IPS-NIHi7 (cell line): ENCODE results near the gene THY1.
"Not testable (repeated sequence)": the region's sequence is repeated elsewhere in the genome, so short reads cannot be mapped to it uniquely, and the experiment has no call there.

Experiments
- DNase-seq: peaks from one replicate; pipeline ENCODE4 v3.0.0; 2012; ENCODE audit warnings: mixed read lengths; ENCODE audit errors: extremely low spot score

The THY1 gene

GRCh38 chr11:119418759-119419158 lies 4.2 kb downstream of the THY1 start:
- no peak for DNase-seq

GRCh38 chr11:119417726-119418540 lies 5.0 kb downstream of the THY1 start:
- peak; percentile 15 for DNase-seq

- peak; percentile 41 for DNase-seq
Measured at GRCh38 chr11:119416606-119417580, 6.1 kb downstream of the THY1 start.

GRCh38 chr11:119415966-119416365 lies 7.0 kb downstream of the THY1 start:
- DNase-seq = peak; percentile 10

- DNase-seq = peak; percentile 5
Measured at GRCh38 chr11:119415517-119415916, 7.5 kb downstream of the THY1 start.

GRCh38 chr11:119414734-119415133 lies 8.2 kb downstream of the THY1 start:
- no peak for DNase-seq

GRCh38 chr11:119414321-119414720 lies 8.7 kb downstream of the THY1 start:
- peak; percentile 2 for DNase-seq

GRCh38 chr11:119412072-119412471 lies 10.9 kb downstream of the THY1 start:
- no peak for DNase-seq

GRCh38 chr11:119410501-119410900 lies 12.5 kb downstream of the THY1 start:
- no peak for DNase-seq

- no peak for DNase-seq
Measured at GRCh38 chr11:119409731-119410130, 13.2 kb downstream of the THY1 start.

- no peak for DNase-seq
Measured at GRCh38 chr11:119406005-119406404, 17.0 kb downstream of the THY1 start.

- not testable (repeated sequence) for DNase-seq
Measured at GRCh38 chr11:119405448-119405847, 17.5 kb downstream of the THY1 start.

GRCh38 chr11:119404872-119405271 lies 18.1 kb downstream of the THY1 start:
- DNase-seq = no peak

GRCh38 chr11:119403021-119403420 lies 20.0 kb downstream of the THY1 start:
- no peak for DNase-seq

- DNase-seq = no peak
Measured at GRCh38 chr11:119402470-119402869, 20.5 kb downstream of the THY1 start.

GRCh38 chr11:119400860-119401259 lies 22.1 kb downstream of the THY1 start:
- no peak for DNase-seq

- no peak for DNase-seq
Measured at GRCh38 chr11:119397740-119398139, 25.2 kb downstream of the THY1 start.

- DNase-seq = no peak
Measured at GRCh38 chr11:119396835-119397234, 26.1 kb downstream of the THY1 start.

- DNase-seq = no peak
Measured at GRCh38 chr11:119391275-119391674, 31.7 kb downstream of the THY1 start.

- DNase-seq = peak; percentile 81
Measured at GRCh38 chr11:119389611-119390254, 33.2 kb downstream of the THY1 start.

- DNase-seq = no peak
Measured at GRCh38 chr11:119388103-119388502, 34.9 kb downstream of the THY1 start.

GRCh38 chr11:119384332-119384731 lies 38.6 kb downstream of the THY1 start:
- no peak for DNase-seq
